GM12801 (cell line): ENCODE results near the gene TAS1R1.

Source experiments
- TF ChIP-seq, protein P1 (sequence below): IDR thresholded peaks from one replicate; pipeline ENCODE4 v1.5.1; 2011; ENCODE audit warnings: control low read depth; ENCODE audit not compliant: insufficient read length; ENCODE audit errors: extremely low read depth

Gene TAS1R1

DNA sequence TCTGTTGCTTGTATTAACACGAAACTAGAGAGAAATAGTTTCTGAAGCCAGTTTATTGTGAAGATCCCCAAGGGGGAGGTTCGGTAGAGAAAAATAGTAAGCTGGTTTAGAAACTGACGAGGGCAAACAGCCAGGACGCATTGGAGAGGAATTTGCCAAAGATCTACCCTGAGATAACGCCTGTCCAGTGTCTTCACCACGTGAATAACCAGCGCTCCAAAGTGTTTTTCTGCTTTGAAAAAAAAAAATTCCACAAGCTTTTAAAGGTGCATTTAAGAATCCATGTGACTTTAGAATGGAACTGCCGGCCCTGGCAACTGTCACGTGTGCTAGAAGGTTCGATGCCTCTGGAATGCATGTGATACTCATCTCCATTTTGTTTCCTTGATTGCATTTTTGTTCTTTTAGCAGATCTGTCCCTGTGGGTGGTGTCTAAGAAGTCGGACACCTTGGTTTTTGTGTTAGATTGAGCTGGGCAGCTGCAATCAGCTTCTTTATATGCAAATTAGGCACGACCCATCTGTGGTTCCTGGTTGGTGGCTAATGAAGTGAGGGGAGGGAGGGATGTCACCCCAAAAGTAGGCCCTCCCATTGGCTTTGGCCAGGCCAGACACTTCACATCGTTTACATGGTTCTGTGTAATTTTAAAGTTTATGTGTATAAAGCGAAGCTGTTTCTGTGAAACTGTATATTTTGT, 68.3 kb downstream of the TAS1R1 start:
- TF ChIP-seq, protein P1, sequence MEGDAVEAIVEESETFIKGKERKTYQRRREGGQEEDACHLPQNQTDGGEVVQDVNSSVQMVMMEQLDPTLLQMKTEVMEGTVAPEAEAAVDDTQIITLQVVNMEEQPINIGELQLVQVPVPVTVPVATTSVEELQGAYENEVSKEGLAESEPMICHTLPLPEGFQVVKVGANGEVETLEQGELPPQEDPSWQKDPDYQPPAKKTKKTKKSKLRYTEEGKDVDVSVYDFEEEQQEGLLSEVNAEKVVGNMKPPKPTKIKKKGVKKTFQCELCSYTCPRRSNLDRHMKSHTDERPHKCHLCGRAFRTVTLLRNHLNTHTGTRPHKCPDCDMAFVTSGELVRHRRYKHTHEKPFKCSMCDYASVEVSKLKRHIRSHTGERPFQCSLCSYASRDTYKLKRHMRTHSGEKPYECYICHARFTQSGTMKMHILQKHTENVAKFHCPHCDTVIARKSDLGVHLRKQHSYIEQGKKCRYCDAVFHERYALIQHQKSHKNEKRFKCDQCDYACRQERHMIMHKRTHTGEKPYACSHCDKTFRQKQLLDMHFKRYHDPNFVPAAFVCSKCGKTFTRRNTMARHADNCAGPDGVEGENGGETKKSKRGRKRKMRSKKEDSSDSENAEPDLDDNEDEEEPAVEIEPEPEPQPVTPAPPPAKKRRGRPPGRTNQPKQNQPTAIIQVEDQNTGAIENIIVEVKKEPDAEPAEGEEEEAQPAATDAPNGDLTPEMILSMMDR: no peak

DNA sequence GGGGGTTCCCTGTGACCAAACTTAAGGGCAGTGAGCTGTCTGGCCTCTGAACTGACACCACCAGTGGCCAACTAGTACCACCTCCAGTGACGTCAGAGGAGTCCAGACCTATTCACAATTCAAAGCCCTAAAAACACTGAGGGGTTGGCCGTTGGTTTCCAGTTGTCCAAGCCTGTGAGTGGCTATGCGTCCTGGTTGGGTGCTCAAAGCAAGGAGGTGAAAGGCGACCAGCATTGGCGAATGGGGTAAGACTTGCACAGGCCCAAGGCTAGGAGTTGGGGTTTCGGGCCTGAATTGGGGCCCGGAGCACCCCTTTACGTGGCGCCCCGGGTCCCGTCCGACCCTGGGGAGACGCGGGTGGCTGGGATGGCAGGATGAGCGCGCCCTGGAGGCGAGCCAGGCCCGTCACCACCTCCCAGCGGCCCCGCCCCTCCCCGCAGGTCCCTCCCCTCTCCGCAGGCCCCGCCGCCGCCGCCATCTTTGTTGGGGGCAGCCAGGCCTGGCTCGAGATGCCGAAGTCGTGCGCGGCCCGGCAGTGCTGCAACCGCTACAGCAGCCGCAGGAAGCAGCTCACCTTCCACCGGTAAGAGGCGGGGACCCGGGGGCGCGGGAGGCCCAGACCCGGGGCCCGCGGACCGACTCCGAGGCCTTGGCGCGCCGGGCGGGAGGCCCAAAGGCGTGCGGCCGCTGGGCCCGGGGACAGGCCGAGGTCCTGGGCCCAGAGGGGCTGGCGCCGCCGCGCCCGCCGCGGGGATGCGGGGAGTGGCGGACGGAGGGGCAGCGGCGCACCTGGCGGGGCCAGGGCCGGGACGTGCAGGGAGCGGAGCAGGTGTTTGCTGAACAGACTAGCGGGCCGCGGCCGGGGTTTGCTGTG, 69.8 kb downstream of the TAS1R1 start, which contains the start of gene THAP3:
Gene THAP3, plus strand, starts transcription at position 159 of the 874 bp plus-strand sequence. Its CDS starts 351 bp downstream, at position 510.
- TF ChIP-seq, protein P1: no peak

DNA sequence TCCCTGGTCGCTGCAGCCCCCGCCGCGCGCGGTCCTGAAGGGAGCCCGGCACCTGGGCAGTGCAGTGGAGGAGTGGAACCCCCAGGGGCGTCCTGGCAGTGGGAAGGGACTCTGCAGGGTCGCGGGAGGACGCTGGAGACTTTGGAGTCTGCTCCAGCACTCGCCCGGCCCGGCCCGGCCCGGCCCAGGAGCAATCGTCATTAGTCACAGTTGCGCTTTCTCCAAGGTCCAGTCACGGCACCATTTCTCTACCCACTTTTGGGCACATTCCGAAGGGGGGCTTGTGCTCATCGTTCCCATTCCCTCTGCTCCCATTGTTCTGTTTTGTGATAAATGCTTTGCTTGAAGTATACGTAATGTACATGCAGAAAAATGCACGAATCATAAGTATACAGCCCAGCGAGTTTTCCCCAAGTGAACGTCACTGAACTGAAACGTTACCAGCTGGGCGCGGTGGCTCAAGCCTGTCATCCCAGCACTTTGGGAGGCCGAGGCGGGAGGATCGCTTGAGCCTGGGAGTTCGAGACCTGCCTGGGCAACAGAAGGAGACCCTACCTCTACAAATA, 70.6 kb downstream of the TAS1R1 start:
- TF ChIP-seq, protein P1: no peak

DNA sequence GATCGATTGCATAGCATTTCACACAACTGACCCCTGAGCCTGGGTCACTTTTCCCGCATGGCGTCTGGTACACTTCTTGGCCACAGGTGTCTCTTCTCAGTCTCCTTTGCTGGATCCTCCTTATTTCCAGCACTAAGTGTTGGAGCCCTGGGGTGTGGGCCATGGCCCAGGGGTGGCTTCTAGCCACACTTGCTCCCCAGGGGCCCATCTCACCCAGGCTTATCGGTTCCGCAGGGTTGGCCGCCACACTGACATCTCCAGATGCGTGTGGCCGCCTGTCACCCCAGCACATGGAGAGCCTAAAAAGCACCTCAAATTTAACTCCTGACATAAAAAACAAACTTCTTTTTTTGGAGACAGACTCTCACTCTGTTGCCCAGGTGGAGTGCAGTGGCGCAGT, 71.9 kb downstream of the TAS1R1 start:
- TF ChIP-seq, protein P1: no peak

DNA sequence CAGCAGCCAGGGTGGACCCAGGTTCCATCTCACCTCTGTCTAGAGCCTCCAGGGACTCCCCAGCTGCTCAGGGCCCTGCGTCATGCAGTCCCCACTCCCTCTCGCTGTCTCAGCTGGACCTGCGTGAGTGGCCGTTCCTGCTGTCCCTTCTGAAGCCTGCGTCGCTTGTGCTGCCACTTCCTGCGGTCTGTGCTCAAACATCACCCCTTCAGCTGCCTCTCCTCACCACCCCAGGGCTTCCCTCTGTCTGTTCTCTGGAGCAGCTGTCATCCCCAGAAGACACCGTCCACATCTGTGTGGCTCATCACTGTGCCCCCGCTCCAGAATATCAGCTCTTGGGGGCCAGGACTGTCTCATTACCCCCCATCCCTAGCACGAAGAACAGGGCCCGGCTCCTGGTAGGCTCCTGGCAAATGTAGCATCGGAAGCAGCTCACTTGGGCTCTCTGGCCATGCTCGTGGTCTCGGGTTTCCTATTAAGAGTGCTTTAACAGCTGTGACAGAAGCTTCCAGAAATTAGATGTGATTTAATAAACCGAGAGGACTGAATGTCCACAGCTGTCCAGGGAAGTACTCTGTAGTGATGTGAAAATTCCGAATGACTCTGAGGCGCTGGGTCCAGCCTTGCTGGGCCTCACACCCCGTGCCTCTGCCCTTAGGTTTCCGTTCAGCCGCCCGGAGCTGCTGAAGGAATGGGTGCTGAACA, 72.9 kb downstream of the TAS1R1 start:
- TF ChIP-seq, protein P1: no peak

DNA sequence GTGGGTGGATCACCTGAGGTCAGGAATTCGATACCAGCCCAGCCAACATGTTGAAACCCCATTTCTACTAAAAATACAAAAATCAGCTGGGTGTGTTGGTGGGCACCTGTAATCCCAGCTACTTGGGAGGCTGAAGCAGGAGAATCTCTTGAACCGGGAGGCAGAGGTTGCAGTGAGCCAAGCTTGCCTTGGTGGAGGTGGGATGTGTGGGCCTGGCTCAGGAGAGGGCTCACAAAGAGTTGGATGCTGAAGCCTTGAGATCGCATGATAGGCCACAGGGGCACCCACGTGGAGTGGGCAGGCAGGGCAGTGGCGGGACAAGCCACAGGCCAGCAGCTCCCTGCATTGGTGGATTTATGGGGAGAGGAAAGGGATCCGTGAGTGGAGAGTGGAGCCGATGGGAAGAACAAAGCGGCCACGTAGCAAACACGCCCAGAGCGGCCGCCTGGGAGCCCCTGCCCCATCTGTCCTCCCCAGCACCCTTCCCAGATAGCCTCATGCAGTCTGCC, 73.9 kb downstream of the TAS1R1 start:
- TF ChIP-seq, protein P1: no peak
